ENCODE measurements around the gene PTPRN2. TPM values are rescaled to one million over a fixed set of nuclear protein-coding genes. Genes with fewer than 3 reads are reported as not detected.

The PTPRN2 gene
- total RNA-seq, 1 donor from 2014 or later, result 0.33 TPM

DNA sequence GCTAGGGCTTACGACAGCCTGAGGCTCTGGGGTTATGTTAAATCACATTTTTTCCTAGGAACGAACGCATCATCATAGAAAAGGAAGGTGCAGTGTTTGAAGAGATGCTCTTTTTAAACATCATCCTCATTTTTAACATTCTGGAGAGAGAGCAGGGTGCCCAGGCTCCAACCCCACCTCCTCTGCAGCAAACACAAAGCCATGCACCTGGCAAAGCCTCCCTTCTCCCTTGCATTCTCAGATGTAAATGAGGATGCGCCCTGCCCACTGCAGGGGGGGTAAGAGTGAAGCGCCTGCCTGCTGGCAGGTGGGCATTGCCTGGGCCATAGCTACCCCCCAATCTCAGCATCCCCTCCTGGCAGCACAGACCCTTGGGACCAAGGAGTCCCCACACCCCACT lies 92.4 kb downstream of the PTPRN2 start:
- ATAC-seq, result no peak
- DNase-seq (ENCODE audit: low spot score), result no peak

DNA sequence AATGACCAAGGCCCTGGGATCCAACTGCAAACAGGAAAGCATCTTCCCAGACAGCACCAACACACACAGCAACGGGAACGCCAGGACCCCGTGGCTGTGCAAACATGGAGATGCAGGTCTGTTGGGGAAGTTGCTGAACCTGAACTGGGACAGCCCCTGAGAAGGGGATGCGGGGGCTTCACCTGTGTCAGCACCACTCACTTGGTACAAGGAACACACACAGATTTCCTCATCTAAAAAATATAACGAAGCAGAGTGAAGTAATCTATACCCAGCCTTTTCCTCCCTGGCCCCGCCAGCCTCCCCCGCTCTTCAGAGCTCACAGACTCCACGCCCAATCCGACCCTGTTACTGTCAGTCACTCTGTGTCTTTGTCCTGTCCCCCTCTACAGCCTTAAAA lies 93.0 kb downstream of the PTPRN2 start:
- DNase-seq (ENCODE audit: low spot score), result no peak
- ATAC-seq, result no peak

DNA sequence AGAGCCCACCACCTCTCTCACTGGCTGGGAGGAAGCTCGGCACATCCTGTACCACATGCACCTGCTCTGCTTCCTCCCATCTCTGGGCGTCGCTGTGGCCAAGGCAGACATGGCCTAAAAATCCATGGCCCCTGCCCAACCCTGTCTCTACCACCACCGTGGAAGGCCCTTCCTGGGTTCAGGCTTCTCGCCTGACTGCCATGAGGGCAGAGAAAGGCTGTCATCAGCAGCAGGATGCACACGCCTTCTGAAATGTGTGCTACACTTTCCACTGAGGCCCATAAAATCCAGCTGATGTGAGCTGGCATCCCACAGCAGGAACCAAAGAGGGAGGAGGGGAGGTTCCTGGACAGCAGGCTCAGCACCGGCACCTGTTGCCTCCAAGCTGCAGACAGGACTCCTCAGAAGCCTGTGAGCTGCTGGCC lies 93.4 kb downstream of the PTPRN2 start:
- DNase-seq (ENCODE audit: low spot score) (no peak), ATAC-seq (peak; percentile 29)

DNA sequence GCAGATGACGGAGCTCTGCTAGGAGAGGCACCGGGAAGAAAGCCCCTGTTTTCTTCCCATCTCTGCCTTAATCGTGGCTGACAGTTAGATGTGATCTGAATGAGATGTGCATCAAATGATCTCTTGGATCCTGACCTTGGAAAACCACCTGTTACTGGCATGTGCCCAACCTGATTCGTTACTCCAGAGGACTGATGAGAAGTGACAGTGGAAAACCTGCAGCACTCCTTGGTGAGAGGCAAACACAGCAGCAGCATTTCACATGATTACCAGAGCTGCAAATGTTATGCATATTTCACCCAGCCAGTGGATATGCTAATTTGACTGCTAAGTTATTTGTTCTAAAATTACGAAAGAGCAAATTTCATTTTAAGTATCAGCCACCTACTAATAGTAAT lies 95.3 kb downstream of the PTPRN2 start:
- ATAC-seq (no peak), DNase-seq (ENCODE audit: low spot score) (no peak)

DNA sequence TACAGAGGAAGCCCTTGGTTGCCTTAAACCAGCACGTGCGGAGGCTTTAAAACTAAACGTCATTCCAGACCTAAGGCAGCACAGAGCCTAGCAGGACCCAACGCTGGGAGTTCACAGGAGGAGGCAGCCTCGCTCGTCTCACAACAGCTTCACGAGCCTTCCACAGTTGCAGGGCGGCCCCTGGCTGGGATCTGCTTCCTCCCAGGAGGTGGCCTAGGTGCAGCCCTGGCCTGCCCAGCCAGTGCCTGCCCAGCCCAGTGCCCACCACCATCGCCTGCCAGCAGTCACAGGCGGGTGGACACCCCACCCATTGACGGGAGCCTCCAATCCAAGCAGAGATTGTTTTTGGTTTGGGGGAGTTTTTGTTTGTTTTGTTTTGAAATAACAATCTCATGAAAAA lies 96.5 kb downstream of the PTPRN2 start:
- ATAC-seq (no peak), DNase-seq (ENCODE audit: low spot score) (no peak)

DNA sequence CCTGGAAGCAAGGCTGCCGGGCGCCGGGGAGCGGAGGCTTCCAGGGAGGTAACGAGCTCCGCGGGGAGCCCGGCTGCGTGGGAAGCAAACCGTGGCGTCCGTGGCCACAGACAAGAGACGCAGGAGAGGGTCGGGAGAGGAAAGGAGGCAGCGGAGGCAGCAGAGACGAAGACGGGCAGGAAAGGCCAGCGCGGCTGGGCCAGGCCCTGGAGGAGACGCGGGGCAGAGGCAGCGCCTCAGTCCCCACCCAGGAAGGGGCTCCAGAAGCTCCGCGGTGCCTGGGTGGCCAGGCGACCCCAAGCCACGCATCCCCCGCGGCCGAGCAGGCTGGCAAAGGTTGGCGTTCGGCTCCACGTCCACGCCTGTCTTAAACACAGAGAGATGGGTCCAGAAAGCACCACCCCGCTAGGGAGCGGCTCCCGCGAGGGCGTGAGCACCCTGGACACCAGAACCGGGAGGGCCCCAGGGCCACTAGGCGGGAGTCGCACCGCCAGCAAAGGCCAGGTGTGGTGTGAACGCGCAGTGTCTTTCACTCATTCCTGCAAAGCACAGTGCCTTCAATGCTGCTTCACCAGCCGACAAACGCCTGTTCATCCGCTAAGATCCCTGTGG lies 97.3 kb downstream of the PTPRN2 start:
- DNase-seq (ENCODE audit: low spot score) (no peak), ATAC-seq (no peak)

DNA sequence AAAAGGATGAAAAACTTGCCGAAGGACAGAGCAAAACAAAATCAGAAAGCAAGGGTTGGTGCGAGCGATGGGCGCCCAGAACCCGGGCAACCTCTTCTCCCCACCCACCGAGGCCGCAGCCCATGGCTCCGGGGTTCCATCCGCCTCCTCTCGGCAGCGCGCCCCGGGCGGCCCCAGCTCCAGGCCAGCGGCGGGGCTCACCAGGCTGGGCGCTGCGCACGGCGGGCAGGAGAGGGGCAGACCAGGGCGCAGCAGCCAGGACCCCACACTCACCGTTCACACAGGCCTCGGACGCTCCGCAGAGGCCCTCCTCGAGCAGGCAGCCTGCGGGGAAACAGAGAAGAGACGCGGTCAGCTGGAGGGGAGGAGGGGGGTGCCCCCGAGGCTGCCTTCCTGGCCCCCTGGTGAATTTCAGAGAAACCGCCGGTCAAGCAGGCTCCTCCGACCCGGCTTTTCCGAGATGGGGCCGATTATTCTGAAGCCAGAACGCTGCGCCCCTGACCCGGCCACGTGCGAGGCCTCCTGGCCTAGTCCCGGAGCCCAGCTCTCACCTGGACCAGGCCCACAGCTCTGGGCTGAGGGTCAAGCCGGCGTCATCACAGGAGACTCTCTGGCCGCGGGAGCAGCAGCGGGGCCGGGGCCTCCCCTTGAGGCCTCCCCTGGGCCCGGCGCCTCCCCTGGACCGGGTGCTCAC lies 98.0 kb downstream of the PTPRN2 start:
- DNase-seq (ENCODE audit: low spot score), result no peak
- no peak for ATAC-seq

DNA sequence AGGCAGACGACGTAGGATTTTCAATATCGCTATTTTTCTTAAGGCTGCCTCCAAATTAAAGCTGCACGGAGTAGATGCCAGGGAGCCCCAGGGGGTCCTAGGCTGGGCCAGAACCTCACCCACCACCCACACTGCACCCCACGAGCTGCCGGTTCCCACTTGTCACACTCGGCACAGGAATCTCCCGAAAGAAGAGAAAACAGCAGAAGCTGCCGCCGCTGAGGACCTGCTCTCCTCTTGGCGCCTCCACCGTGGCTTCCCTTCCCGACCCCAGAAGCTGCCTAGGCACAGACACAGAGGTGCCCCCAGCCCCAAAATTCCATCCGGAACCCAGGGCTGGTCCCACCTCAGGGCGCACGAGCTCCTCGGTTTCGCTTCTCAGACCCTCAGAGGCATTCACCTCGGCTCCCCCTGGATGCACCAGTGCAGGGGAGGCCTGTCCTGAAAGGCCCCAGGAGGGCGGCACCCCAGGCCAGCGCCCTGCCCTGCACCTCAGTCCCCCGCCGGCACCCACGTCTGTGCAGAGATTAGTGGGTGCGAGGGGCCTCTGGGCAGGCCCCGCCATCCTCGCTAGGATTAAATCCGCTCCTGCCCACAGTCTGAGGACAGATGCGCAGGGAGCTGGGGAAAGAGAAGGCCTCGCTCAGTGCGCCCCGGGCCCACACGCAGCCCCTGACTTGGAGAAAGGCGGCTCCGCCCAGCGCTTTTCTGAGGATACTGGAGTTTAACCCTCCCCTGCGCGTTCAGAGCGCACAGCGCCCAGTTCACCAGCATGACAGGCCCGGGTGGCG lies 99.2 kb downstream of the PTPRN2 start:
- DNase-seq (ENCODE audit: low spot score), result no peak
- ATAC-seq, result no peak

DNA sequence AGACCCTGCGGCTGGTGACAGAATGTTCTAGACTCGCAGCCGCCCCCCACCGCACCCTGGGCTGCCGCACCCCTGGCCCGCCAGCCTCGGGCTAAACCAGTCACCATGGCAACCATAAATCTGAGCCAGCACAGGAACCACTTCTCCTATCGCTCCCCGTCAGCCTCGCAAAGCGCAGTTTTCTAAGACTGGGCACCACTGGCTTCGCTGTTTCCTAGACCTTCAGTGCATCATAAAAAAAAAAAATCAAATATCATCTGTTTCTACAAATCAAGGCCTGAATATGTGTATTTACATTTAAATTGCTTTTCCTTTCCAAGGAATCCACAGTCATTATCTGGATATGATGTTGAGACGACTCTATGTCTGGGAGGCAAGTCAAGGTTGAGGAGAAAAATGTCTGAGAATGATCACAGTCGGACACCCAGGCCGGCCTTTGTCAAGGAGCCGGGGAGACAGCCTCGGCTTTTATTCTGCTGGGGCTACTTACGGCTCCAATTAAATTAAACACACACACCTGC lies 99.9 kb downstream of the PTPRN2 start:
- no peak for ATAC-seq
- DNase-seq (ENCODE audit: low spot score), result no peak

DNA sequence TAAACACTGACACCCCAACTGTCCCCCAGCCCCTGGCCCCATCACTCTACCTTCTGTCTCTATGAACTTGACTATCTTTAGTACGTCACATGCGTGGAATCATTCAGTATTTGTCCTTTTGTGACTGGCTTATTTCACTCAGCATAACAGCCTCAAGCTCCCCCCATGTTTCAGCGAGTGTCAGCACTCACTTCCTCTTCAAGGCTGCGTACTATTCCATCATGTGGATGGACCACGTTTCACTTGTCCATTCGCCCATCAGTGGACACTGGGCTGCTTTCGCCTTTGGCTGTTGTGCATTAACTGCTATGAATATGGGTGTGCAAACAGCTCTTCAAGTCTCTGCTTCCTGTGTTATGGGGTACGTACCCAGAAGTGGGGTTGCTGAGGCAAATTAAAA lies 100.7 kb downstream of the PTPRN2 start:
- DNase-seq (ENCODE audit: low spot score), result no peak

DNA sequence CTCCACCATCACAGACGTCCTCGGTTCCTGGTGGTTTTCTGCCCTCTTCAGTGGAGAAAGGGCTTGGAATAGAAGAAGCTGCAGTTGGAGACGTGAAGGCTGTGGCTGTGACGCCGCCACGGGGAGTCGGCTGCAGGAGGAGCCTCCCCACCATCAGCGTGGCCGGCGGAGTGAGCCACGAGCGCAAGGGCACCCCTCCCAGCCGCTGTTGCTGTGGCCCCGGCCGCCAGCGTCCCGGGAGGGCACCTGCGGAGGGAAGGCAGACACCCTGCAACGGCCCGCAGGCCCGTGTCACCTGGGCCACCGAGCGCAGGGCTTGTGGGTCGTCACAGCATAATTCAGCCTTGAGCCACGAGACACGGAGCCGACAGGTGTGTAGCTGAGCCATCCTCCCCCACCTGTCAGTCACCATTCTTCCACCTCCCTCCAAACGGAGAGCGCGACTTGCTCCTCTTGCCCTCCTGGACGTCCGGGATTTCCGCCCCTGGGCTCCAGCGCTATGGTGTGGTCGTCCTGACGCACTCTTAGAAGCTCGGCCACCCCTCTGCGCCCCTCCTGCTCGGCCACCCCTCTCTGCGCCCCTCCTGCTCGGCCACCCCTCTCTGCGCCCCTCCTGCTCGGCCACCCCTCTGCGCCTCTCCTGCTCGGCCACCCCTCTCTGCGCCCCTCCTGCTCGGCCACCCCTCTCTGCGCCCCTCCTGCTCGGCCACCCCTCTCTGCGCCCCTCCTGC lies 102.7 kb downstream of the PTPRN2 start:
- DNase-seq (ENCODE audit: low spot score), result no peak
- no peak for ATAC-seq

More for the DNA sequence above, 100.7 kb downstream of the PTPRN2 start:
- no peak for ATAC-seq

DNA sequence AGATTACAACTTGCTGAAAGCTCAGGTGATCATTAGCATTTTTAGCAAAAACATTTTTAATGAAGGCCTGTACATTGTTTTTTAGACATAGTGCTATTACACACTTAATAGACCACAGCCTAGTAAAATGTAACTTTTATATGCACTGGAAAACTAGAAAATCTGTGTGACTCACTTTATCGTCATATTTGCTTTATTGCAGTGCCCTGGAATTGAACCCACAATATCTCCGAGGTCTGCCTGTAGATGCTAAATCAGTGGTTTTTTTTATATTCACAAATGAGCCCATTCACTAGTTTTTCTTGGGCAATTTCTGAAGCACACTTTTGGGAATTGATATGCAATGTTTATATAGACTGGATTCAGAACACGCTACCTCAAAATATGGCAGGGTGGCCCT lies 105.1 kb downstream of the PTPRN2 start:
- DNase-seq (ENCODE audit: low spot score) (no peak), ATAC-seq (no peak)

DNA sequence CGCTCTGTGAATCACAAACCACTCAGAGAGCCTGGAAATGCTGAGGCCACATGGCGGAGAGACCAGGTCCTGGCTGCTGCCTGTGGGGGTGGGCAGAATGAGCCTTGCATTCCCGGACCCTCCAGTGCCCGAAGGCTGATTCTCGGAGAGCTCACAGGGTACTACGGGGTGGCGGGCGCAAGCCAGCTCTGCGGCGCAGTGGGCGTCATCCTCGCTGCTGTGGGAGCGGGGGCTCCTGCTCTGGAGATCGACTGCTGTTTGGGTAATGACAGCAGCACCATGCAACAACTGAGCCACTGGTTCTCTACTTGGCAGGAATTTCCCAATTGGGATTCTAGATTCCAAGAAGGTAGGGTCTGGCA lies 108.0 kb downstream of the PTPRN2 start:
- ATAC-seq (no peak), DNase-seq (ENCODE audit: low spot score) (no peak)

DNA sequence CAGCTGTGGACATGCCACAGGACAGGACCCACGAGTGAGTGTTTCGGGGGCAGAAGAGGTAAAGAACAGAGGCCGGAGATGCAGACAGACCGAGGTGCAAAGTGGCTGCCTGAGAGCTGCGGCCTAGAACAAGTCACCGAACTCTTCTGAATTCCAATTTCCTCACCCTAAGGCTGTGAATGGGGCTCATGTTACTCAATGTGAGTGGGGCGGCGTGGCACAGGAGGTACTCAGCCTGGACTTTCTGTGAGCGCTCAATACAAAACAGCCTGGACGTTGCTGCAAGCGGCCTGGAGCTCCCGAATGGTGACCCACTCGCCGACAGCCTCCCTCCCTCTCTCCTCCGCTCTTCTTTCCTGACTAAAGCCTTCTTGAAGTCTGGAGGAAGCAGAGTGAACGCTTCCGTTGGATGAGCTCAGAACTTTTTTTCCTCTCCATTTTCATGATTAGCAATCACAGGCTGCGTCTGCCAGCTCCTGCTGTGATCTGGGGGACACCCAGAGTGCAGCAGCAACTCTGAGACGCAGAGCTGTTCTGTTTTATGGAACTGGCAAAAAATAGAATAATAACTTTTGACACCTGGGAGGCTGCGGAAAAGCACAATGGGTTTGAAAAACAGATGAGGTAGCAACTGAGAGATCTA lies 108.5 kb downstream of the PTPRN2 start:
- ATAC-seq (no peak), DNase-seq (ENCODE audit: low spot score) (no peak)

DNA sequence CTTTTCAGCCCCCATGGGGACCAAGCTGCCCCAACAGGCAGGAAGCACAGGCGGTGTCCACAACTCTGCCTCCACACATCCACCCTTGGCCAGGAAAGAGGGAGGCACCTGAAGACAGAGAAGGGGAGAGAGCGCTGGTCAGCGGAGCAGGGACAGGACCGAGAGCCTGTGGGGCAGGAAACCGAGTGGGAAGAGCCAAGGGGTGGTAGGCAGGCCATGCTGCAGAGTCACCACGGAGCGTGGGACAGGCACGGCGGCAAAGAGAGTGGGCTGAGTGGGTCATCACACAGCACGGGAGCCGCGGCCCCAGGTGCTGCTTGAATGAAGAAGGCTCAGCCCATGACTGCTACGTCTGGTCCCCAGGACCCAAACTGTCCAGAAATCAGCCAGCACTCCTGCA lies 109.8 kb downstream of the PTPRN2 start:
- ATAC-seq (no peak), DNase-seq (ENCODE audit: low spot score) (no peak)

DNA sequence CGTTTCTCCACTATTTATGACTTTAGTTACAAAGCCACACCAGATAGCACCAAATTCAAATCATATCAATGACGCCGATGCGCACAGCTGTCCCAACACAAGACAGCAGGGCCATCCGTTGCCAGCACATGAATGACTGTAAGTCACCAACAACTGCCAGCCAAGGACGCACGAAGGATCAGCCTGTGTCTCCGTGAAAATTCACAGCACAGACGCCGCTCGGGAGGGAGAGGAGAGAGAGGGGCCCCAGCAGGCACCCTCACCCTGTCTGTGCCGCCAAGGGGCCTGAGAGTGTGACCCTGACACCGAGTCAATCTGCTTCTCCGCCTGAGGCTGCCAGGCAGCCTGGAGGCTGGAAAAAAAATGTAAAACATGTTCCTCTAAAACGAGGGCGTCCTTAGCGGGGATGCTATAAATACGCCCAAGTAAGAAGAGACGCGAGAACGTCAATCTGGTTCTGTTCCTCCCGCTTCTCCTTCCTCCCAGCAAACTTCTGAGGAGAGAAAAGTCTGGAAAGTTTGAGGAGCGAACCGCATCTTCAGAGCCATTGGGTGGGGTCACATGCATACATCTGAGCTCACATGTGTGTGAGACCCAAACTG lies 111.2 kb downstream of the PTPRN2 start:
- DNase-seq (ENCODE audit: low spot score), result no peak
- ATAC-seq, result no peak

DNA sequence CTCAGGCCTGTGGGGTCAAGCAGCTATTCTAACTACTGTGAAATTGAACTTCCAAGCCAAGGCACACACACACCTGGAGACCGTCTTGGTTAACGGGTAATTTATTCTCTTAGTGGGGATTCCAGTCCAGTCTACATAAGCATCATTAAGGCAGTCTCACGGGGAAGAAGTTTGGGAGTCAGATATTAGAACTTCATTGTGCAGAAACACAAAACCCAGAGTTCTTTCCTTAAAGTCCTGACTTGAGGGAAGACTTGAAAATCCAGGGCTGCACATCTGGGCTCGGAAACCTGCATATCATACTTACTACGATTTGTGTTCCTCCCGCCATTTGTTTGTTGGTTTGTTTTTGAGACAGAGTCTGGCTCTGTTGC lies 112.0 kb downstream of the PTPRN2 start:
- no peak for ATAC-seq

DNA sequence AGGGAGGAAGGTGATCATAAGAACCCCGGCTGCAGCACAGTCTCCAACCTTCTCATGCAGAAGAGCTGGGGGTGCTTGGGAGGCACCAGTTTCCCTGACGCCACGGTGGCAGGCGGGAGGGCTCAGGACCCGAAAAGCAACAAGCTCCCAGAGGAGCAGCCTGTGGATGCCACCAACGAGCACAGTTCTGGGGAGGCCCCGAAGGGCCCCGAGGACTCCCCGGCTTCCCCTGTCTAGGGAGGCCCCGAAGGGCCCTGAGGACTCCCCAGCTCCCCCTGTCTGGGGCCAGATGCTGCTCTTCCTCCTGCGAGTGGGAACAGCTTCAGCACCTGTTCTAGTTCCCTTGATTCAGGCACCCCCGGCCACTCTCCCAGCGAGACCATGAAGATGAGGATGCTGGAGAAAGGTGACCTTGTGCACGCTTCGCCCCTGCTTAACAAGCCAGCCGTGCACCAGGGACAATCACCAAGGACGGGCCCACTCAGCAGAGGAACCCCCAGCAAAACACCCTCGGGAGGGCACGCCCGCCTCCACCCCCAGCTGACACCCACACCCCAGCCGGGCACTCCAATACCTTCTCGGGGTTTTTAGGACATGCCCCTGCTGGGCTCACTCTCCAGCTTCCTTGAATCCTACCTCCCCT lies 112.5 kb downstream of the PTPRN2 start:
- no peak for DNase-seq (ENCODE audit: low spot score)
- no peak for ATAC-seq

More for the DNA sequence above, 112.0 kb downstream of the PTPRN2 start:
- no peak for DNase-seq (ENCODE audit: low spot score)

DNA sequence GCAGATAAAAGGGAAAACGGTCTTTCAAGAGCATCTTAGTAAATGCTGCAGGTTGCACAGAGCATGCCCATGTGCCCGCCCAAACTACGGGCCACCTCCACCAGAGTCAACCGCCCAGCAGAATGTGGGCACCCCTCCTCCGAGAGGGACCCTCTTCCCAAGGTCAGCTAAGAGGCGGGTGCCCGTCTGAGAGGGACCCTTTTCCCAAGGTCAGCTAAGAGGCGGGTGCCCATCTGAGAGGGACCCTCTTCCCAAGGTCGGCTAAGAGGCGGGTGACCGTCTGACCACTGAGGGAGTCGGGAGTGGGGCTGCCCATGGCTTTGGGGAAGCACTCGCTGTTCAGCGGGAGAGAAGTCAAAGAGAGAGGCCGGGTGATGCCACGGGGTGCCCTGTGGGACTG lies 113.1 kb downstream of the PTPRN2 start:
- ATAC-seq (no peak), DNase-seq (ENCODE audit: low spot score) (no peak)

DNA sequence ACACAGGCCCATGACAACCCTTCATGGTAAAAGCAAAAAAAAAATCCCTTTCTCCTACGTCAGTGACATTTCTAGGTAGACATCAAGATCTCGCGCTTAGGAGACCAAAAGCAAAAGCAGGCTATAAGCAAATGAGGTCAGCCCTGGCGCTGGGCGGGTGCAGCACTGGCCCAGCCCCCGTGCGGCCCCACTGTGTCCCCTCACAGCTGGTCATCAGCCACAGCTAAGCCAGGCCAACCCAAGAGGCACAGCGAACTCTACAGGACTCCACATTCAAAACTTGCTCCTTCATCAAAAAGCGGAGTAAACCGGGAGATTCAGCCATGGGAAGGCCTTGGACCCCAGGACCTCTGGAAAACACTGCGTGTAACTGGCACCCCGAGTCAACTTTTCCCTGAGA lies 113.7 kb downstream of the PTPRN2 start:
- DNase-seq (ENCODE audit: low spot score) (no peak), ATAC-seq (no peak)
